ENCODE results near the gene ST8SIA4. TPM values are rescaled to one million over a fixed set of nuclear protein-coding genes. Genes with fewer than 3 reads are reported as not detected.

ST8SIA4 gene
- total RNA-seq, 6 donors from 2014 or later: 4.6 to 28.1 (median 11.4) TPM

GRCh38 chr5:100838048-100838473, 65.0 kb downstream of the ST8SIA4 start:
- Histone ChIP-seq H3K27me3 (no peaks in the 10 kb centered on the region), H3K27ac (no peak overlapping the region), H3K4me1 (peaks cover 14 to 33% (median 22%) of the 10 kb centered on the region in 4 donors), H3K4me3 (no peak overlapping the region), H3K9me3 (no peaks in the 10 kb centered on the region), H3K36me3 (no peaks in the 10 kb centered on the region)
- DNase-seq: no peak
- 81 to 88% methylated on average over 2 of the region's 2 CpGs for WGBS, 2 donors
- no peak for ATAC-seq (ENCODE audit: low FRiP score in 2 of 2)
- TF ChIP-seq CTCF (IDR thresholded peaks at IDR 0.05): no peak

GRCh38 chr5:100834519-100834918, 68.6 kb downstream of the ST8SIA4 start:
- DNase-seq: no peak
- TF ChIP-seq EP300 (IDR thresholded peaks at IDR 0.05): no peak
- TF ChIP-seq POLR2AphosphoS5 (IDR thresholded peaks at IDR 0.05): no peak
- no peak for TF ChIP-seq CTCF (IDR thresholded peaks at IDR 0.05)
- no peak for TF ChIP-seq POLR2A (IDR thresholded peaks at IDR 0.05)
- Histone ChIP-seq H3K36me3 (no peaks in the 10 kb centered on the region), H3K27ac (no peak overlapping the region), H3K4me1 (peaks cover 3 to 15% (median 4%) of the 10 kb centered on the region in 4 donors), H3K27me3 (no peaks in the 10 kb centered on the region), H3K4me3 (no peak overlapping the region), H3K9me3 (no peaks in the 10 kb centered on the region)
- 81 to 89% methylated on average over 2 of the region's 2 CpGs for WGBS, 2 donors
- no peak for ATAC-seq (ENCODE audit: low FRiP score in 2 of 2)

GRCh38 chr5:100832252-100833230, 70.5 kb downstream of the ST8SIA4 start:
- TF ChIP-seq POLR2AphosphoS5 (IDR thresholded peaks at IDR 0.05) (no peak), POLR2A (IDR thresholded peaks at IDR 0.05) (no peak), CTCF (IDR thresholded peaks at IDR 0.05) (no peak), EP300 (IDR thresholded peaks at IDR 0.05) (no peak)
- WGBS, 2 donors: 93 to 97% methylated on average over 6 of the region's 6 CpGs
- Histone ChIP-seq H3K27me3 (no peaks in the 10 kb centered on the region), H3K27ac (no peak overlapping the region), H3K36me3 (no peaks in the 10 kb centered on the region), H3K9me3 (no peaks in the 10 kb centered on the region), H3K4me3 (no peak overlapping the region), H3K4me1 (peaks cover 0 to 12% (median 9%) of the 10 kb centered on the region in 4 donors)
- no peak for ATAC-seq (ENCODE audit: low FRiP score in 2 of 2)
- no peak for DNase-seq

GRCh38 chr5:100828898-100829356, 74.2 kb downstream of the ST8SIA4 start:
- Histone ChIP-seq H3K4me3 (no peak overlapping the region), H3K27me3 (no peaks in the 10 kb centered on the region), H3K9me3 (no peaks in the 10 kb centered on the region), H3K4me1 (peaks cover 0 to 19% (median 9%) of the 10 kb centered on the region in 4 donors), H3K36me3 (no peaks in the 10 kb centered on the region), H3K27ac (peak overlapping the region in 1 of 4 donors; percentile 53)
- ATAC-seq (ENCODE audit: low FRiP score in 2 of 2): no peak
- no peak for TF ChIP-seq POLR2A (IDR thresholded peaks at IDR 0.05)
- TF ChIP-seq POLR2AphosphoS5 (IDR thresholded peaks at IDR 0.05): no peak
- no peak for TF ChIP-seq CTCF (IDR thresholded peaks at IDR 0.05)
- no peak for TF ChIP-seq EP300 (IDR thresholded peaks at IDR 0.05)
- WGBS, 2 donors: 85 to 89% methylated on average over 9 of the region's 9 CpGs
- DNase-seq: no peak

Measured in upper lobe of left lung (tissue), 6 donors.